Kidney (tissue), 14 donors: ENCODE data around the gene TANC1. TPM values are rescaled to one million over a fixed set of nuclear protein-coding genes. Genes with fewer than 3 reads are reported as not detected.

Experiments used
- DNase-seq, 5 donors: peaks; one replicate each; pipeline ENCODE4 v3.0.0-alpha.2; 2013 to 2020
- FAIRE-seq: peaks from 2 replicates; lab custom pipeline; 2012; peaks lifted over from hg19 to GRCh38; lab: Jason Lieb, UNC
- H3K27ac ChIP-seq, 2 donors: one replicate each; pipeline ENCODE4 v1.7.0; 2013; ENCODE audit warnings: low read depth in 2 of 2, low read length in 2 of 2, inconsistent platforms in 1 of 2
- H3K27me3 ChIP-seq: one replicate; pipeline ENCODE4 v1.7.1; 2013; ENCODE audit warnings: low read length, inconsistent platforms; ENCODE audit not compliant: control insufficient read depth, insufficient read depth
- H3K36me3 ChIP-seq, 3 donors: one replicate each; pipeline versions ENCODE4 v1.7.0 to v1.7.1; 2013; ENCODE audit warnings: low read length in 3 of 3, control low read depth in 1 of 3, inconsistent platforms in 1 of 3; ENCODE audit not compliant: insufficient read depth in 3 of 3, control insufficient read depth in 2 of 3
- H3K4me1 ChIP-seq, 3 donors: one replicate each; pipeline versions ENCODE4 v1.7.0 to v1.7.1; 2013; ENCODE audit warnings: low read length in 3 of 3, inconsistent platforms in 1 of 3, low read depth in 1 of 3; ENCODE audit not compliant: control insufficient read depth in 2 of 3, insufficient read depth in 2 of 3
- H3K4me3 ChIP-seq, 3 donors: one replicate each; pipeline versions ENCODE4 v1.7.0 to v1.8.1; 2013; ENCODE audit warnings: low read length in 3 of 3, control low read depth in 1 of 3, inconsistent platforms in 1 of 3
- H3K9ac ChIP-seq, 3 donors: one replicate each; pipeline versions ENCODE4 v1.7.0 to v1.7.1; 2013; ENCODE audit warnings: low read length in 3 of 3, control low read depth in 1 of 3, inconsistent platforms in 1 of 3
- H3K9me3 ChIP-seq, 3 donors: one replicate each; pipeline versions ENCODE4 v1.7.0 to v1.7.1; 2013; ENCODE audit warnings: low read length in 3 of 3, control low read depth in 1 of 3, inconsistent platforms in 1 of 3; ENCODE audit not compliant: control insufficient read depth in 2 of 3, insufficient read depth in 1 of 3
- intact Hi-C: fragments of 100-400 bp; cut with DNase I; formaldehyde crosslinking; loops from one replicate; pipeline ENCODE4 v1.11.1; 2022
- polyA plus RNA-seq: library from polyadenylated mRNA; stranded (reverse); fragments of 350-450 nt; fragmentation: Illumina TruSeq; extraction: RNeasy Lipid Tissue Mini Kit (QIAGEN cat#74804); gene quantifications from one replicate; pipeline ENCODE4 v1.2.3, GENCODE V29; 2014; ENCODE audit warnings: low read depth, low replicate concordance; ENCODE audit not compliant: insufficient read depth
- total RNA-seq: library from RNA; stranded (reverse); fragmentation: NEBNext Ultra II Directional; extraction: Animal tissue kit (Norgen Biotek cat#: 25700); gene quantifications from one replicate; pipeline ENCODE4 v1.2.1, GENCODE V29; 2021
- TF ChIP-seq, protein P1 (sequence below): IDR thresholded peaks from 3 replicates; pipeline ENCODE4 v1.5.1; 2012; ENCODE audit warnings: mild to moderate bottlenecking, moderate library complexity, borderline replicate concordance; ENCODE audit not compliant: insufficient read depth; ENCODE audit errors: extremely low read depth
- donor health status: control.
- donor health status: control.
- donor health status: control.
- donor health status: control.
- donor health status: control.
- donor health status: DM: yes; HTN: yes; CAD: no.
- donor health status: Normal renal cell carcinoma (clear cell type).

The TANC1 gene
- total and polyA plus RNA-seq, 2 donors from 2014 or later, result 9.2 to 39.0 TPM

GRCh38 chr2:159199761-159200465, 231.5 kb downstream of the TANC1 start:
- DNase-seq (no peak), FAIRE-seq (no peak)
- Histone ChIP-seq H3K9me3 (no peaks in the 10 kb centered on the region), H3K27ac (no peak overlapping the region), H3K4me1 (peaks cover 0 to 2% (median 0%) of the 10 kb centered on the region in 3 donors), H3K9ac (no peak overlapping the region), H3K36me3 (peaks cover 4 to 38% (median 15%) of the 10 kb centered on the region in 3 donors), H3K4me3 (no peak overlapping the region), H3K27me3 (no peaks in the 10 kb centered on the region)
- TF ChIP-seq, protein P1, sequence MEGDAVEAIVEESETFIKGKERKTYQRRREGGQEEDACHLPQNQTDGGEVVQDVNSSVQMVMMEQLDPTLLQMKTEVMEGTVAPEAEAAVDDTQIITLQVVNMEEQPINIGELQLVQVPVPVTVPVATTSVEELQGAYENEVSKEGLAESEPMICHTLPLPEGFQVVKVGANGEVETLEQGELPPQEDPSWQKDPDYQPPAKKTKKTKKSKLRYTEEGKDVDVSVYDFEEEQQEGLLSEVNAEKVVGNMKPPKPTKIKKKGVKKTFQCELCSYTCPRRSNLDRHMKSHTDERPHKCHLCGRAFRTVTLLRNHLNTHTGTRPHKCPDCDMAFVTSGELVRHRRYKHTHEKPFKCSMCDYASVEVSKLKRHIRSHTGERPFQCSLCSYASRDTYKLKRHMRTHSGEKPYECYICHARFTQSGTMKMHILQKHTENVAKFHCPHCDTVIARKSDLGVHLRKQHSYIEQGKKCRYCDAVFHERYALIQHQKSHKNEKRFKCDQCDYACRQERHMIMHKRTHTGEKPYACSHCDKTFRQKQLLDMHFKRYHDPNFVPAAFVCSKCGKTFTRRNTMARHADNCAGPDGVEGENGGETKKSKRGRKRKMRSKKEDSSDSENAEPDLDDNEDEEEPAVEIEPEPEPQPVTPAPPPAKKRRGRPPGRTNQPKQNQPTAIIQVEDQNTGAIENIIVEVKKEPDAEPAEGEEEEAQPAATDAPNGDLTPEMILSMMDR, result no peak
- intact Hi-C loops, result no loop called here

- no peak overlapping the region for H3K27ac ChIP-seq
- no peaks in the 10 kb centered on the region for H3K27me3 ChIP-seq
- no peaks in the 10 kb centered on the region for H3K9me3 ChIP-seq
- intact Hi-C loops, result no loop called here
- TF ChIP-seq, protein P1, result no peak
- DNase-seq, result no peak
- H3K4me1 ChIP-seq, result peaks cover 0 to 2% (median 0%) of the 10 kb centered on the region in 3 donors
- peaks cover 7 to 40% (median 15%) of the 10 kb centered on the region in 3 donors for H3K36me3 ChIP-seq
- no peak for FAIRE-seq
- H3K9ac ChIP-seq, result no peak overlapping the region
- no peak overlapping the region for H3K4me3 ChIP-seq
Measured at GRCh38 chr2:159200498-159200897, 232.1 kb downstream of the TANC1 start.

DNA sequence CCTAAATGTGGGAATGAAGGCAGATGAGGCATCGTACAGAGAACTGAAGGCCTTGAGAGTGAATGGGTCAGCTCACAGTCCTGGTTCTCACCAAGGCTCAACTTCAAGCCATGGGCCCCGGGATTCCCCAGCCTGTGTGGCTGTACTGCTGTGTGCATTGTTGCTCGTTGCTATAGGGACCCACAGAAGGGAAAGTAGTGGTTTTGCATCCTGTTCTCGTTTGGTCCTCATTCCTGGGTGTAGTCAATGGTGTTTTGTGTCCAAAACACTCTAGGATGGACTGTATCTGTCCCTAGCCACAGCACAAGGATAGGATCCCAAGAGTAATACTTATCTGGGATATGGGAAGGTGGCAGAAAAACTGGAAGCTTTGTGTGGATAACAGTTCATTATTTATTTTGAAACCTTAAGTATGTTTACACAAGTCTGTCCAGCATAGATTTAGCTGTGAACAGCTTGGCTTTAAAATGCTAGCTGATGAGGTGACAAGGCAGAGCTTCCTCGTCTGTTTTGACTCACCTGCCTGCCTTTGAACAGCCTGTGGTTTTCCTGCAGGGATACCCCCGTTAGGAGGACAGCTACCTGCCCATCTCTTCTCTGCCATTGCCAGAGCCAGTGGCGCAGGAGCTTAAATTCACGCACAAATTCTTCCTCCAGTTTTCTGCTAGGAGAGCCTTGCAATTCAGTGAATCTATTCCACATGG, 233.1 kb downstream of the TANC1 start:
- TF ChIP-seq, protein P1, result no peak
- Histone ChIP-seq H3K36me3 (peaks cover 7 to 38% (median 15%) of the 10 kb centered on the region in 3 donors), H3K27ac (no peak overlapping the region), H3K4me1 (peaks cover 0 to 2% (median 0%) of the 10 kb centered on the region in 3 donors), H3K9me3 (no peaks in the 10 kb centered on the region), H3K9ac (no peak overlapping the region), H3K27me3 (no peaks in the 10 kb centered on the region), H3K4me3 (no peak overlapping the region)
- no peak for DNase-seq
- FAIRE-seq, result no peak
- intact Hi-C loops, result no loop called here
